HG03460 (cell line): ENCODE data around the gene HNRNPA3.
"Not testable (repeated sequence)": the region's sequence is repeated elsewhere in the genome, so short reads cannot be mapped to it uniquely, and the experiment has no call there.

Experiments
- ATAC-seq: cut with Tn5 transposase; IDR thresholded peaks from one replicate; pipeline ENCODE4 v1.9.1; 2021; ENCODE audit not compliant: unreplicated experiment

HNRNPA3 gene

GRCh38 chr2:177254433-177255226 is 42.0 kb downstream of the HNRNPA3 start:
- ATAC-seq = no peak

- ATAC-seq = no peak
Observed at GRCh38 chr2:177255227-177255601, 42.6 kb downstream of the HNRNPA3 start.

DNA sequence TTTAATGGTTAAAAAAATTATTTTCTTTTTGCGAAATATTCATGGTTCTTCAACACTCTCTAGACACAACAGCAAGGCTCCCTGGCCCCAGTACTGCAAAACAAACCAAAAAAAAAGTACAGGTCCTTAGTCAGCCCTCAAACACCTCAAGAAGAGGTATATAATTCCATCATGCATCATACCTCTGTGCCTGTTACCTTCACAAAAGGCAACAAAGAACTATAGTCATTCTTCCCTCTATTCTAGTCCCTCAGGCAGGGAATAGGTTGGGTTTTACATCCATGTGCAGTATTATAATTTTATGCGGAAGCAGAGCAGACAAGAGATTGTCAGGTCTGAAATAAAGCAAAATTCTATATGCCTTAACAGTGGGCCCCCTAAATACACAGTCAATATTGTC is 43.4 kb downstream of the HNRNPA3 start:
- no peak for ATAC-seq

DNA sequence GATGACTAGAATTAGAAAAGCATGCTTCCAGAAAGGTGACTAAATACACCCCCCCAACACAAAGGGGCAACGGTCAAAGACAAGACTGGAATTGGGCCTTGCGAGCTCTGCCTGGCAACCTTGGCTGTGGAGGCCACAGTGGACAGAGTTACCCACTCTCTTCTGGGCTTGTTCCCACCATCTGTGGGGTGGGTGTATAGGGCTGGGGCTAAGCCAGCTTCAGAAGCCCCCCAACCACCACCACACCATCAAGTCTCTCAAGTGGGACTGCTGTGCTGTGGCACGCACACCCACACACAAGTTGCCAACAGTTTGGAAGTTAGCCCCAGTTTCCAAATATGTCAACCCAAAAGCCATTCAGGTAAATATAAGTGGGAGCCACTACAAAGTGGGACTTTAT is 44.1 kb downstream of the HNRNPA3 start:
- no peak for ATAC-seq

GRCh38 chr2:177257471-177257870 is 44.9 kb downstream of the HNRNPA3 start:
- ATAC-seq = no peak

DNA sequence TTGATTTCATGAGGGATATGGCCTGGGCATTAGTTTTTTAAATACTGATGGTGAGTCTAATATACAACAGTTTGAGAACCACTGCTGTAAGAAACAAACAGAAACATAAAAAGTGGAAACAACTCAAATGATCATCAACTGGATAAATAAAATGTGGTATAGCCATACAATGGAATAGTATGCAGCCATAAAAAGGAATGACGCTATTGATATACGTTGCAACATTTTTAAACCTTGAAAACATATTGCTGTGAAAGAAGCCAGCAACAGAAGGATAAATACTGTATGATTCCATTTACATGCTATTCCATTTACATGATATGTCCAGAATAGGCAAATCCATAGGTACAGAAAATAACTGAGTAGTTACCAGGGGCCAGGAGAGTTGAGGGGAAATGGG is 45.5 kb downstream of the HNRNPA3 start:
- ATAC-seq = no peak

- no peak for ATAC-seq
Observed at GRCh38 chr2:177260379-177260778, 47.8 kb downstream of the HNRNPA3 start.

- no peak for ATAC-seq
Observed at GRCh38 chr2:177261116-177262060, 48.8 kb downstream of the HNRNPA3 start.

DNA sequence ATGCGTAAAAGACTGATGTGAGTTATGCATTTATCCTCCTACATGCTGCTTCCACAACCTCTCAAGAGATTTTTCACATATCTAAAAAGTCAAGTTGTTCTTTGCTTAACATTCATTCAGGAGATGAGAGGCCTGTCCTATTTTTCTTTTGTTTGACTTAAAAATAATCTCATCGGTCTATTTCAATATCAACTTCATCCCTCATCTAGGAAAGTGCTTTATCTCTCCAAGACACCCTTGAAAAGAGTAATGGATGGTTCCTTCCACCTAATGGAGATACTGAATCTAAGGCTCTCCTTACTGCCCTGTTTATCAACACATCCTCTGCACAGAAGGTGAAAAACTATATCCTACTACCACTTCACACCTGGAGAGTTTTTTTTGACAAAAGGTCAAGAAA is 49.5 kb downstream of the HNRNPA3 start:
- no peak for ATAC-seq

GRCh38 chr2:177262958-177263450 is 50.4 kb downstream of the HNRNPA3 start:
- ATAC-seq = no peak

DNA sequence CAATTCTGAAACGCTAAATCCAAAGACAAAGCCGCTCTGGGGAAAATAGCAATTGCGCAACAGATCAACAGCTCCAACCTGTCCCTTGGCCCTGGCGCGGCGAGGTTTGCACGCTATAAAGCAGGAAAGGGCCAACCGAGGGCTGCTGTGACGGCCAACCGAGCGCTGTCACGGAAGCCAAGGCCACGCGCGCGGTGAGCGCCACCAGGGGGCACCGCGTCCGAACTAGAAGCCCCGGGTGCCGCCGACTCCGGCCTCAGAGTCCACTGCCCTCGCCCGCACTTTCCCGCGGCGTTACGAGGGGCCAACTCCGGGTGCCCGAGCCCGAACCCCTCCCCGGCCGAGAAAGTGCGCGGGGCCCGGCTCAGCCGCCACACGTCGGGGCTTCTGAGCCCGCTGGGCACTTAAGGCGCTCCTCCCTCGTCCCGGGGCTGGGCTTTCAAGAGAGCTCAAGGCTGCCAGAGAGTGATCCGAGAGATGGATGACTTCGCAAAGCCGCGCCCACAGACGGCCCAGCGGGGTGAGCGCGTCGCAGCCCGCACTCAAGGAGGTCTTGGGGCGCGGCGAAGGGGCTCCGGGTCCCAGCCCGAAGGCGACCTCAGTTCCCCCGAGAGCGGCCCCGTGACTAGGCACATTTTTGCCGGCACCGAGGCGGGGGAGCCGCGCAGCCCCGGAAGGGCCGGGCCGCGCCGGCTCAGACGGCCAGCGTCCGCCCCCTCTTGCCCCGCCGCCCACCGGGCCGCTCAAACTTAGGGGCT is 51.0 kb downstream of the HNRNPA3 start:
- ATAC-seq = peak; percentile 46

GRCh38 chr2:177264209-177264692 is 51.7 kb downstream of the HNRNPA3 start:
- peak; percentile 18 for ATAC-seq

DNA sequence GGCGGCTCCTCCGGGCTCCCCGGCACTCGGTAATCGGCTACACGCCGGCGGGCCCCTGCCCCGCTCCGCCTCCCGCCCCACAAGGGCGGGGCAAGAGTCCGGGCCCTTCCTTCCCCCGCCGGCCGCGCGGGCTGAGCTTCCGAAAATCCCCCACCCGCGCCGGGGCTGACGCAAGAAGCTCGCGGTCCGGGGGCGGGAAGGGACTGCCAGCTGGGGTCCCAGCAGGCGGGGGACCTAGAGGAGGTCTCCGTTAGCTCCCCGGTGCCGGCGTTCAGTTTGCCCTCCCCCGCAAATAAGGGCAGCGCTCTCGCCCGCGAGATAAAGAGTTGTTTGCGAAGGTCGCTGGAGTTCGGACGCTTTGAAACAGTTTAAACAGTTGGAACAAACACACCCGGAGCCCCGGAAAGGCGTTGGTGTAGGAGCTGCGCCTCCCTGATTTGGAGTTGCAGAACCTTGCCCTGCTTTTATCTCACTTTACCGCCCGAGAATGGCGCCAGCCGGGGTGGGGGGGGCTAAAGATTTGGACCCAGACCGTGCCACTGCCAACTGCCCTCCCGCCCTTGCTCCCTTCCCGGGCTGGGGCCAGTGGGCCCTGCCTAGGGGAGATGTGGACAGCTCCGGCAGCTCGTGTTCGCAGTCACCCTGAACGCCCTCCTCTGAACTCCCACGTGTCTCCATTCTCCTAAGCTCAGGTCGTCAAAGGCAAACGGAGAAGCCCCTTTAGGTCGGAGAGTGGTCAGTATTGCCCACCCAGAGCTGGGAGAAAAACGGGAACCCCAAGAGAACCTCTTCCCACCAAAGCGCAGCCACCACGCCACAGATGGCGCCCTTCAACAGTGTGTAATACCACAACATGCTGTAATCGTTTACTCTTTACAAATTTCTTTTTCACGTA is 52.3 kb downstream of the HNRNPA3 start, which contains the start of gene NFE2L2:
Gene NFE2L2 (minus strand): TSS at position 35 of the 895 bp plus-strand sequence. CDS start 151 bp downstream, outside the sequence.
- peak; percentile 57 for ATAC-seq

DNA sequence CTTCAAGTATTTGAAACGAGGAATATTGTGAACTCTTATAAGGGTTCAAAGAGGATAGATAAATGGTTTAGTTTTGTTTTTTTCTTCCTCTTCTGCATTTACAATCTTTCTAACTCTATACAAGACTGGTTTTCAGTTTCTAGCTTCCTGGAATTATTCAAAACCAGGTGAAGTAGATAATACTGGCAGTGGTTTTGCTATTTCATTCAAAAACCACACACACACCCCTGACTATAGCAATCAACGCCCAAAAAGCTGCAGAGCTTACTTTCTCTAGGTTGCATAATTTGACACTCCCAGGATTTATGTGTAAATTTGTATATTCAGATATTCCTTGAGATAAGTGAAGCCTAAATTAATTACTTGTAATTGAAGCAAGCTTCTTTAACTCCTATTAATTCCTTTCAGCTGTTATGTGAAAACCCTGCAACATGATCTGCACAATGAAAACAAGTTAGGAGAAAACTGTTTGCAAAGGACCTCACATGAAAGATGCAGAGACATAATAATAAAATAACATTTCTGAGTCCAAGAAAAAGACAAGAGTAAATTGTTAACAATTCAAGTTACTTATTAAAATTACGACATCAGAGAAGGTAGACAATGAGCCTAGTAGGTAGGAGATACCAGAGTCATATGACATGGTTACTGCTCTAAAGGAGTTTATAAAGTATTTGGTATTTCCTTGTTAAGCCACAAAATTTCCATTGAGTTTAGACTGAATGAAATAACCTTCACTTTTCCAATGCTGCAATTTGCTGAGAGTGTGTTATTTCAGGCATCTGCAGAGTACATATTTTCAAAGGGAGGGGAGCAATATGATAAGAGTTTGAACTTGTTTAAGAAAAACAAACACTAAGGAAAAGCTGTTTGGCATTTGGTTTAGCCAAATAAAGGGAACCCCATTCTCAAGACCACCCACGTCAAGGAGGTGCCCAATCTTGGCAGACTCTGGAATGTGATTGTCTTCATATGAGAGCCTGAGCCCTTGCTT is 53.5 kb downstream of the HNRNPA3 start:
- no peak for ATAC-seq

DNA sequence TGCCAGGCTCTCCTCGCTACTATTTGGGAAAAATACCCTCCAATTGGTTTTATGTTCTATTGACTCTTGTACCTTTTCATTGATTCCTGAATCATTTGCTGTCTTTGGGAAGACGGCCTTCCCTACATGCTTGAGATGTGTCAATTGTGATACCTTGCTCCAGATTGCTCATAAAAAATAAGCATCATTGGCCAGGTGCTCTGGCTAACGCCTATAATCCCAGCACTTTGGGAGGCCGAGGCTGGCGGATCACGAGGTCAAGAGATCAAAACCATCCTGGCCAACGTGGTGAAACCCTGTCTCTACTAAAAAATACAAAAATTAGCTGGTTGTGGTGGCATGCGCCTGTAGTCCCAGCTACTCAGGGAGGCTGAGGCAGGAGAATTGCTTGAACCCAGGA is 54.4 kb downstream of the HNRNPA3 start:
- not testable (repeated sequence) for ATAC-seq

GRCh38 chr2:177268187-177268871 is 55.7 kb downstream of the HNRNPA3 start:
- ATAC-seq = no peak

GRCh38 chr2:177268901-177269300 is 56.3 kb downstream of the HNRNPA3 start:
- ATAC-seq = no peak

- ATAC-seq = no peak
Observed at GRCh38 chr2:177270531-177270930, 57.9 kb downstream of the HNRNPA3 start.
